Prostate gland (tissue), 2 donors: Measurements from ENCODE around the gene DNASE2. TPM values are rescaled to one million over a fixed set of nuclear protein-coding genes. Genes with fewer than 3 reads are reported as not detected.
A peak's percentile ranks its signal among the peaks of the same experiment; 100 is the strongest.

Experiments used
- DNase-seq: peaks from one replicate; pipeline ENCODE4 v3.0.0-alpha.2; 2019; ENCODE audit warnings: low spot score
- H3K27ac ChIP-seq, 2 donors: fragments of 200-600 bp; sonication (generic); 2 replicates each; pipeline ENCODE4 v1.5.1; 2017 to 2019
- H3K27me3 ChIP-seq: fragments of 200-600 bp; sonication (generic); replicated peaks from 2 replicates; pipeline ENCODE4 v1.5.1; 2019; ENCODE audit not compliant: insufficient read depth
- H3K36me3 ChIP-seq, 2 donors: fragments of 200-600 bp; sonication (generic); 1 replicate in 1 of 2; 2 replicates in 1 of 2; pipeline versions ENCODE4 v1.5.1 to v1.8.1; 2017 to 2019
- H3K4me1 ChIP-seq: fragments of 200-600 bp; sonication (generic); replicated peaks from 2 replicates; pipeline ENCODE4 v1.5.1; 2019
- H3K4me3 ChIP-seq, 2 donors: fragments of 200-600 bp; sonication (generic); 2 replicates each; pipeline ENCODE4 v1.5.1; 2017 to 2019
- H3K9me3 ChIP-seq: fragments of 200-600 bp; sonication (generic); 2 replicates; pipeline ENCODE4 v1.5.1; 2017
- CTCF ChIP-seq, 4 experiments: fragments of 200-600 bp in 2 of 4; fragments of 450-650 bp in 2 of 4; sonication (generic) in 2 of 4; IDR thresholded peaks; 1 replicate in 3 of 4; 2 replicates in 1 of 4; pipeline ENCODE4 v1.5.1; 2016 to 2019; ENCODE audit warnings: antibody characterized with exemption in 4 of 4, mild to moderate bottlenecking in 2 of 4, moderate library complexity in 2 of 4
- POLR2A ChIP-seq: fragments of 450-650 bp; IDR thresholded peaks from one replicate; pipeline ENCODE4 v1.6.1; 2016; ENCODE audit warnings: antibody characterized with exemption, mild to moderate bottlenecking
- POLR2AphosphoS5 ChIP-seq: sonication (generic); formaldehyde crosslinking; IDR thresholded peaks from one replicate; pipeline ENCODE4 v1.6.1; 2017; ENCODE audit warnings: antibody characterized with exemption
- WGBS: methylation state at CpG from one replicate; pipeline ENCODE4 v1.1.5; 2018; 5-methylcytosine and 5-hydroxymethylcytosine counted together
- intact Hi-C: fragments of 100-400 bp; cut with DNase I; formaldehyde crosslinking; loops from one replicate; pipeline ENCODE4 v1.14.2; 2022
- total RNA-seq, 2 donors: library from RNA; depleted of rRNA; stranded (reverse); fragments of >200 nt; gene quantifications; one replicate each; pipeline ENCODE4 v1.1.0, GENCODE V29; 2016

DNASE2 gene
- total RNA-seq, 2 donors from 2014 or later, result 41.4 to 63.9 TPM

- intact Hi-C loops, result no loop called here
- TF ChIP-seq POLR2AphosphoS5, result no peak
- no peak for TF ChIP-seq POLR2A
- TF ChIP-seq CTCF (IDR thresholded peaks at IDR 0.05), result no peak
- no peaks in the 10 kb centered on the region for H3K27me3 ChIP-seq
- H3K27ac ChIP-seq, result peak overlapping the region; percentile 76 to 91
- H3K9me3 ChIP-seq, result no peaks in the 10 kb centered on the region
- peaks cover 14% of the 10 kb centered on the region for H3K4me1 ChIP-seq
- H3K36me3 ChIP-seq, result no peaks in the 10 kb centered on the region
- 15% methylated on average over 4 of the region's 4 CpGs for WGBS
- DNase-seq, result no peak
- H3K4me3 ChIP-seq, result no peak overlapping the region
Measured at GRCh38 chr19:12912571-12912970, 31.3 kb upstream of the DNASE2 start.

DNA sequence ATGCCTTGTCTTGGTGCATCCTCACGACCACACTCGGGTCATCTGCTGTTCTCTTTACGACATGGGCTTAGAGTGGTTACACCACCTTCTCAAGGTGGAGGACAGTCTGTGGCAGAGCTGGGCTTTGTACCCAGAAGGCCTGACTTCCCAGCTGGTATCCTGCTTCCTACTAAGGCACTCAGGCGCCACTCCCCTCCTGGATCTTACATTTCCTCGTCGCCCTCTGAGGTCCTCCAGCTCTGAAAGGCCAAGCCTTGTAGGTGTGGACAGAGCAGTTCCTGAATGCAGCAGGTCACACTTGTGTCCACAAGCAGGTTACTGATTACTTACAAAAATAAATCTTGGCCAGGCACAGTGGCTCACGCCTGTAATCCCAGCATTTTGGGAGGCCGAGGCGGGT is 25.9 kb upstream of the DNASE2 start:
- H3K27me3 ChIP-seq, result no peaks in the 10 kb centered on the region
- no peaks in the 10 kb centered on the region for H3K9me3 ChIP-seq
- no peaks in the 10 kb centered on the region for H3K36me3 ChIP-seq
- WGBS, result 82% methylated on average over 9 of the region's 9 CpGs
- H3K4me1 ChIP-seq, result peaks cover 2% of the 10 kb centered on the region
- intact Hi-C loops, result no loop called here
- no peak for DNase-seq
- no peak overlapping the region for H3K27ac ChIP-seq
- no peak overlapping the region for H3K4me3 ChIP-seq
- TF ChIP-seq POLR2A, result no peak
- TF ChIP-seq POLR2AphosphoS5, result no peak
- TF ChIP-seq CTCF (IDR thresholded peaks at IDR 0.05), result no peak

DNA sequence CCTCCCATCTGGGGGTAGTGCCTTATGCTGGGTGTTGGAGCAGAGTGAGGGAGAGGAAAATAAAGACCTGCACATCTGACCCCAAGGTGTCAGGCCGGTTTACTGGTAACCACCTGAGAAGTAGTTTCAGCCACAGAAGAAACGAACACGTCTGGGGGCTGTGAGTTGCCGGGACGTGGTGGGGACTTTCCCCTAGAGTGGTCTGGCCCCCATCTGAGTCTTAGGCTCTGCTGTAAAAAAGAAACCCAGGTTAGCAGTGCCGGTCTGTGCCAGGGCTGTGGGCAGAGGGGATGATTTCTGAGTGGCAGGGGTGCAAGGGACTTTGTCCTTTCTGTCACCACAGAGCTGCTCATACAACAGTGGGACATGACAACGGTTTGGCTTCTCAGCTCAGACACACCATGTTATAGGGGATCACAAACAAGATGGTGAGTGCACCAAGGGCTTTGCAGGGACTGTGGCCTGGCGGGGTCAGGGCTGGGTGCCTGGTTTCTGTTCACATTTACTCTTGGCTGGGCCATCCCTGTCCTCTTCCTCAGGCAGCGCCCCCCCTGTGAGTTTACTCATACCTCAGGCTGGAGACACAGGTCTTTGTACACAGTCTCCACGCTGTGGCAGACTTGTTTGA is 18.8 kb upstream of the DNASE2 start:
- intact Hi-C loops, result no loop called here

DNA sequence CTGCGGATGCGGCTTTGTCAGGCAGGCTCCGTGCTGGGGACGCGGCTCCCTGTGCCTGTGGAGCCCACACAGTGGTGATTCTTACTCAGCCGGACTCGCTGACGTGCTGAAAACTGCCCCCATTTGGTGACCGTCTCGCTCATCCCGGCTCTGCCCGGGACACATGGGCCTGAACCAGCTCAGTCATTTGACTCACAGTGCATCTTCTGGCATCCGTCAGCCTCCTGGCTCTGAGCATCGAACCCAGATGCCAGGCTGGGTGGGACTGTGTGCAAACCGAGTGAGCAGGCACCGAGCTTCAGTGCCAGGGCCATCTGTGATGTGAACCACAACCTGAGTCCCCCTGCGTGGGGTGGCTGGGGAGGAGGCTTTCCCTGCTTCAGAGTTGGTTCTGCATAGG is 15.2 kb upstream of the DNASE2 start:
- WGBS, result 97% methylated on average over 17 of the region's 17 CpGs
- no peak overlapping the region for H3K27ac ChIP-seq
- no peak overlapping the region for H3K4me3 ChIP-seq
- H3K27me3 ChIP-seq, result no peaks in the 10 kb centered on the region
- H3K4me1 ChIP-seq, result peaks cover 6% of the 10 kb centered on the region
- H3K9me3 ChIP-seq, result no peaks in the 10 kb centered on the region
- intact Hi-C loops, result no loop called here
- TF ChIP-seq CTCF (IDR thresholded peaks at IDR 0.05) (no peak), POLR2AphosphoS5 (no peak), POLR2A (no peak)
- DNase-seq, result no peak
- H3K36me3 ChIP-seq, result peaks cover 3 to 7% of the 10 kb centered on the region in 2 donors

More for the DNA sequence above, 18.8 kb upstream of the DNASE2 start:
- Histone ChIP-seq H3K27ac (no peak overlapping the region), H3K36me3 (peaks cover 3 to 7% of the 10 kb centered on the region in 2 donors), H3K4me3 (no peak overlapping the region), H3K9me3 (no peaks in the 10 kb centered on the region), H3K27me3 (no peaks in the 10 kb centered on the region), H3K4me1 (no peaks in the 10 kb centered on the region)
- DNase-seq, result no peak
- TF ChIP-seq POLR2AphosphoS5, result no peak
- no peak for TF ChIP-seq CTCF (IDR thresholded peaks at IDR 0.05)
- no peak for TF ChIP-seq POLR2A
- 86% methylated on average over 10 of the region's 10 CpGs for WGBS

DNA sequence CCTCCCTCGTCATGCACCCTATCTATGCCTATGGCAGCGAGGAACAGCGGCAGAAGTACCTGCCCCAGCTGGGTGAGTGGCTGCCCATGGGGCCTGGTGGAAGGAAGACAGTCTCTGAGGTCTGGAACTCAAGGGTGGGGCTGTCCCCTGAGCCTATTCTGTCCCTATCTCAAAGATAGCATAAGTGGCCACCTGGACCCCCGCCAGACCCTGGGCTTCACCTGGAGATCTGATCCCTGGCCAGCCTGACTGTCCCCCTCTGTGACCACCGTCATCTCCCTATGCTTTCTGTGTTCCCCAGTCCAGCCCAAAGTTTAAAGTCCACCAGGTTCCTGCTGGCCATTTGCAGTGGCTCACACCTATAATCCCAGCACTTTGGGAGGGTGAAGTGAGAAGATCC is 12.3 kb upstream of the DNASE2 start:
- no peak overlapping the region for H3K27ac ChIP-seq
- peaks cover 6% of the 10 kb centered on the region for H3K4me1 ChIP-seq
- H3K9me3 ChIP-seq, result no peaks in the 10 kb centered on the region
- no peak for TF ChIP-seq POLR2A
- no peak for TF ChIP-seq POLR2AphosphoS5
- H3K36me3 ChIP-seq, result peaks cover 3 to 7% of the 10 kb centered on the region in 2 donors
- no peaks in the 10 kb centered on the region for H3K27me3 ChIP-seq
- H3K4me3 ChIP-seq, result no peak overlapping the region
- no peak for DNase-seq
- 95% methylated on average over 5 of the region's 5 CpGs for WGBS
- intact Hi-C loops, result no loop called here
